H1 (cell line): Measurements from ENCODE around the gene LY6G5C.

ENCODE experiments used
- BRCA1 ChIP-seq: IDR thresholded peaks from 2 replicates; pipeline ENCODE4 v1.6.1; 2012; ENCODE audit warnings: low read depth, low read length, improper control_type of control experiment
- EZH2 ChIP-seq: fragments of 200-600 bp; sonication (generic); IDR thresholded peaks from 2 replicates; pipeline ENCODE4 v1.7.1; 2012; ENCODE audit warnings: low read depth, mild to moderate bottlenecking, moderate library complexity, low read length, inconsistent platforms; ENCODE audit not compliant: severe bottlenecking
- POLR2A ChIP-seq, 2 experiments: IDR thresholded peaks; 1 replicate in 1 of 2; 2 replicates in 1 of 2; pipeline ENCODE4 v1.6.1; 2011; ENCODE audit warnings: low read depth in 2 of 2, low read length in 2 of 2, mild to moderate bottlenecking in 2 of 2; ENCODE audit errors: control extremely low read depth in 1 of 2
- RAD21 ChIP-seq, 2 experiments: IDR thresholded peaks in 1 of 2; conservative IDR thresholded peaks in 1 of 2; 2 replicates each; pipeline ENCODE4 v1.6.1; 2011; ENCODE audit warnings: low read depth in 2 of 2, low read length in 2 of 2, improper control_type of control experiment in 1 of 2, inconsistent platforms in 1 of 2, mild to moderate bottlenecking in 1 of 2, moderate library complexity in 1 of 2
- SIN3A ChIP-seq, 2 experiments: IDR thresholded peaks in 1 of 2; conservative IDR thresholded peaks in 1 of 2; 2 replicates each; pipeline ENCODE4 v1.6.1; 2011 to 2012; ENCODE audit warnings: low read length in 2 of 2, improper control_type of control experiment in 1 of 2, low read depth in 1 of 2, mild to moderate bottlenecking in 1 of 2
- TEAD4 ChIP-seq: IDR thresholded peaks from 2 replicates; pipeline ENCODE4 v1.6.1; 2012; ENCODE audit warnings: low read depth, low read length, inconsistent platforms, mixed read lengths
- USF2 ChIP-seq: IDR thresholded peaks from 2 replicates; pipeline ENCODE4 v1.6.1; 2011; ENCODE audit warnings: low read length, improper control_type of control experiment
- TF ChIP-seq, protein P1 (sequence below), 3 experiments: IDR thresholded peaks; 1 replicate in 2 of 3; 2 replicates in 1 of 3; pipeline versions ENCODE4 v1.5.1 to v1.6.1; 2011; ENCODE audit warnings: low read length in 3 of 3, mild to moderate bottlenecking in 3 of 3, inconsistent platforms in 2 of 3, low read depth in 1 of 3, moderate library complexity in 1 of 3; ENCODE audit not compliant: insufficient read depth in 1 of 3; ENCODE audit errors: control extremely low read depth in 1 of 3

- TF ChIP-seq EZH2, result no peak
- TF ChIP-seq, protein P1, sequence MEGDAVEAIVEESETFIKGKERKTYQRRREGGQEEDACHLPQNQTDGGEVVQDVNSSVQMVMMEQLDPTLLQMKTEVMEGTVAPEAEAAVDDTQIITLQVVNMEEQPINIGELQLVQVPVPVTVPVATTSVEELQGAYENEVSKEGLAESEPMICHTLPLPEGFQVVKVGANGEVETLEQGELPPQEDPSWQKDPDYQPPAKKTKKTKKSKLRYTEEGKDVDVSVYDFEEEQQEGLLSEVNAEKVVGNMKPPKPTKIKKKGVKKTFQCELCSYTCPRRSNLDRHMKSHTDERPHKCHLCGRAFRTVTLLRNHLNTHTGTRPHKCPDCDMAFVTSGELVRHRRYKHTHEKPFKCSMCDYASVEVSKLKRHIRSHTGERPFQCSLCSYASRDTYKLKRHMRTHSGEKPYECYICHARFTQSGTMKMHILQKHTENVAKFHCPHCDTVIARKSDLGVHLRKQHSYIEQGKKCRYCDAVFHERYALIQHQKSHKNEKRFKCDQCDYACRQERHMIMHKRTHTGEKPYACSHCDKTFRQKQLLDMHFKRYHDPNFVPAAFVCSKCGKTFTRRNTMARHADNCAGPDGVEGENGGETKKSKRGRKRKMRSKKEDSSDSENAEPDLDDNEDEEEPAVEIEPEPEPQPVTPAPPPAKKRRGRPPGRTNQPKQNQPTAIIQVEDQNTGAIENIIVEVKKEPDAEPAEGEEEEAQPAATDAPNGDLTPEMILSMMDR (IDR thresholded peaks at IDR 0.05; ENCODE audit: control extremely low read depth in 1 of 3, insufficient read depth in 1 of 3, low read depth in 1 of 3, low read length in 3 of 3), result no peak
- TF ChIP-seq USF2, result no peak
- TF ChIP-seq TEAD4, result no peak
- TF ChIP-seq SIN3A (conservative IDR thresholded peaks at IDR 0.05 in 1 of 2, IDR thresholded peaks at IDR 0.05 in 1 of 2; ENCODE audit: low read depth in 1 of 2, low read length in 2 of 2), result peak in 1 of 2 experiments; percentile 64; a peak in 2 of 4 replicates
- TF ChIP-seq RAD21 (IDR thresholded peaks at IDR 0.05 in 1 of 2, conservative IDR thresholded peaks at IDR 0.05 in 1 of 2; ENCODE audit: low read depth in 2 of 2, low read length in 2 of 2), result no peak
- peak in 1 of 2 experiments; percentile 76; a peak in 1 of 3 replicates for TF ChIP-seq POLR2A (IDR thresholded peaks at IDR 0.05; ENCODE audit: control extremely low read depth in 1 of 2, low read depth in 2 of 2, low read length in 2 of 2)
- TF ChIP-seq BRCA1, result no peak
Observed at GRCh38 chr6:31651602-31652191, 29.2 kb downstream of the LY6G5C start.
